ENCODE results near the gene CRISP1. TPM values are rescaled to one million over a fixed set of nuclear protein-coding genes. Genes with fewer than 3 reads are reported as not detected.

CRISP1 gene
- total and polyA plus RNA-seq, 9 of the 15 experiments (the other 6 are each of a cell fraction or from before 2014, with no cell fraction given): not detected

- peak; percentile 73 for TF ChIP-seq REST (IDR thresholded peaks at IDR 0.05; ENCODE audit: borderline replicate concordance)
- no peak for TF ChIP-seq REST (CRISPR knock-in tag; IDR thresholded peaks at IDR 0.05; ENCODE audit: low read depth)
- TF ChIP-seq SRSF7 (optimal IDR thresholded peaks at IDR 0.05; ENCODE audit: low read depth, low read length): no peak
- no peak for TF ChIP-seq MCM7 (IDR thresholded peaks at IDR 0.05)
- no peak for TF ChIP-seq ZNF165 (CRISPR knock-in tag; IDR thresholded peaks at IDR 0.05; ENCODE audit: borderline replicate concordance)
- TF ChIP-seq ZBTB11 (CRISPR knock-in tag; IDR thresholded peaks at IDR 0.05): peak in 1 of 3 experiments; percentile 57; a peak in 2 of 6 replicates
- TF ChIP-seq SNRNP70 (optimal IDR thresholded peaks at IDR 0.05; ENCODE audit: low read depth, low read length): no peak
- TF ChIP-seq MTF1 (CRISPR knock-in tag; IDR thresholded peaks at IDR 0.05; ENCODE audit: borderline replicate concordance): no peak
- TF ChIP-seq ZNF347 (CRISPR knock-in tag; IDR thresholded peaks at IDR 0.05; ENCODE audit: low read depth): no peak
- TF ChIP-seq, protein P1, sequence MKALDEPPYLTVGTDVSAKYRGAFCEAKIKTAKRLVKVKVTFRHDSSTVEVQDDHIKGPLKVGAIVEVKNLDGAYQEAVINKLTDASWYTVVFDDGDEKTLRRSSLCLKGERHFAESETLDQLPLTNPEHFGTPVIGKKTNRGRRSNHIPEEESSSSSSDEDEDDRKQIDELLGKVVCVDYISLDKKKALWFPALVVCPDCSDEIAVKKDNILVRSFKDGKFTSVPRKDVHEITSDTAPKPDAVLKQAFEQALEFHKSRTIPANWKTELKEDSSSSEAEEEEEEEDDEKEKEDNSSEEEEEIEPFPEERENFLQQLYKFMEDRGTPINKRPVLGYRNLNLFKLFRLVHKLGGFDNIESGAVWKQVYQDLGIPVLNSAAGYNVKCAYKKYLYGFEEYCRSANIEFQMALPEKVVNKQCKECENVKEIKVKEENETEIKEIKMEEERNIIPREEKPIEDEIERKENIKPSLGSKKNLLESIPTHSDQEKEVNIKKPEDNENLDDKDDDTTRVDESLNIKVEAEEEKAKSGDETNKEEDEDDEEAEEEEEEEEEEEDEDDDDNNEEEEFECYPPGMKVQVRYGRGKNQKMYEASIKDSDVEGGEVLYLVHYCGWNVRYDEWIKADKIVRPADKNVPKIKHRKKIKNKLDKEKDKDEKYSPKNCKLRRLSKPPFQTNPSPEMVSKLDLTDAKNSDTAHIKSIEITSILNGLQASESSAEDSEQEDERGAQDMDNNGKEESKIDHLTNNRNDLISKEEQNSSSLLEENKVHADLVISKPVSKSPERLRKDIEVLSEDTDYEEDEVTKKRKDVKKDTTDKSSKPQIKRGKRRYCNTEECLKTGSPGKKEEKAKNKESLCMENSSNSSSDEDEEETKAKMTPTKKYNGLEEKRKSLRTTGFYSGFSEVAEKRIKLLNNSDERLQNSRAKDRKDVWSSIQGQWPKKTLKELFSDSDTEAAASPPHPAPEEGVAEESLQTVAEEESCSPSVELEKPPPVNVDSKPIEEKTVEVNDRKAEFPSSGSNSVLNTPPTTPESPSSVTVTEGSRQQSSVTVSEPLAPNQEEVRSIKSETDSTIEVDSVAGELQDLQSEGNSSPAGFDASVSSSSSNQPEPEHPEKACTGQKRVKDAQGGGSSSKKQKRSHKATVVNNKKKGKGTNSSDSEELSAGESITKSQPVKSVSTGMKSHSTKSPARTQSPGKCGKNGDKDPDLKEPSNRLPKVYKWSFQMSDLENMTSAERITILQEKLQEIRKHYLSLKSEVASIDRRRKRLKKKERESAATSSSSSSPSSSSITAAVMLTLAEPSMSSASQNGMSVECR (CRISPR knock-in tag; IDR thresholded peaks at IDR 0.05): no peak
- no peak for TF ChIP-seq ZSCAN29 (IDR thresholded peaks at IDR 0.05)
These were observed 22.6 kb upstream of the CRISP1 start (continued) for GRCh38 chr6:49888742-49889431.

Measured in K562 (cell line).